GM19328 (cell line): Measurements from ENCODE around the gene CSKMT.

Experiments used
- ATAC-seq: cut with Tn5 transposase; IDR thresholded peaks from one replicate; pipeline ENCODE4 v1.9.1; 2021; ENCODE audit warnings: mild to moderate bottlenecking, moderate library complexity; ENCODE audit not compliant: unreplicated experiment

Gene CSKMT

GRCh38 chr11:62715150-62716130, 50.3 kb downstream of the CSKMT start:
- no peak for ATAC-seq

GRCh38 chr11:62716206-62716605, 51.1 kb downstream of the CSKMT start:
- no peak for ATAC-seq

GRCh38 chr11:62716816-62717215, 51.7 kb downstream of the CSKMT start:
- ATAC-seq: no peak
